HG02943 (cell line): ENCODE data around the gene TRAPPC2L.
"Not testable (repeated sequence)": the region's sequence is repeated elsewhere in the genome, so short reads cannot be mapped to it uniquely, and the experiment has no call there.

ENCODE experiments used
- ATAC-seq: cut with Tn5 transposase; IDR thresholded peaks from one replicate; pipeline ENCODE4 v1.9.1; 2021; ENCODE audit warnings: mild to moderate bottlenecking, low read depth, moderate library complexity; ENCODE audit not compliant: unreplicated experiment

The TRAPPC2L gene

GRCh38 chr16:88817785-88818574, 38.9 kb upstream of the TRAPPC2L start:
- no peak for ATAC-seq

DNA sequence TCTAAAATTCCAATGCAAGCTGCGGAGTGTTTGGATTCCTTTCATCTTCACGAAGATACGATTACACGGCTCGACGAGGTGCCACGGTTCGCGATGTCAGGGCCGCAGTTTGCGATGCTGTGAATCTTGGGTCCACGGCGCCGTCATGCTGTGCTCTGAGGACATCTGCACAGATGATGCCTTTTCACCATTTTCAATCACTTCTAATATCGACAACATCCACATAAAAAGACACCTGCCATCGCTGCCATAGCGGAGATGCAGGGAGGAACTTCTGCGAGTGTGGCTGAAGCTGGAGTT, 38.4 kb upstream of the TRAPPC2L start:
- no peak for ATAC-seq

- ATAC-seq = no peak
These were observed 37.8 kb upstream of the TRAPPC2L start for GRCh38 chr16:88819126-88819525.

- no peak for ATAC-seq
These were observed 36.4 kb upstream of the TRAPPC2L start for GRCh38 chr16:88820385-88821025.

DNA sequence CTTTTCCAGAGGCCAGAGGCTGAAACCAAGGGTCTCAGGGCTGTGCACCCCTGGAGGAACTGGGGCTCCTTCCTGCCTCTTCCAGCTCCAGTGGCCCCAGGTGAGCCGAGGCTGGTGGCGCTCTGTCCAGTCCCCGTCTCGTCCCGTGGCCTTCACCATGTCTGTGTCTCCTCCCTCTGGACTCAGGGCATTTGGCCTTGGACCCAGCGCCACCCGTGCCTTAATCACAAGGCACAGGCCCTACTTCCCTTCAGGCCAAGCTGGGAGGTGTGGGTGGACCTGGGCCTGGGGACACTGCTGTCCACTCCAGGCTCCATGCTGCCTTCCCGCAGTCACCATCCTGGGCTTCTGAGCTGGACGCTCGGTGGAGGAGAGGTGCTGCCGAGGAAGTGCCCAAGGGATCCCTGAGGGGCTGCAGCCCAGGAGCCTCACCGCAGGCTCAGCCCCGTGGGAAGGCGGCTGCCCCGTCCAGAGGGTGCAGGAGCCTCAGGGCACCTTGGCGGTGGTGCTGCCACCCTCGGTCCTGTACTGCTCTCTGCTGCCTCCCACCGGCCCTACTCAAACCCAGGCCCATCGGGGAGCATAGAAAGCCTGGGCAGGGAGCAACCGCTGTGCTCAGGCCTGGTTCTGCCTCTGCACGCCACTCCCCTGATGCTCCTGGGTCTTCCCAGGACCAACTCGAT, 35.6 kb upstream of the TRAPPC2L start:
- no peak for ATAC-seq

GRCh38 chr16:88822281-88823040, 34.5 kb upstream of the TRAPPC2L start:
- no peak for ATAC-seq

DNA sequence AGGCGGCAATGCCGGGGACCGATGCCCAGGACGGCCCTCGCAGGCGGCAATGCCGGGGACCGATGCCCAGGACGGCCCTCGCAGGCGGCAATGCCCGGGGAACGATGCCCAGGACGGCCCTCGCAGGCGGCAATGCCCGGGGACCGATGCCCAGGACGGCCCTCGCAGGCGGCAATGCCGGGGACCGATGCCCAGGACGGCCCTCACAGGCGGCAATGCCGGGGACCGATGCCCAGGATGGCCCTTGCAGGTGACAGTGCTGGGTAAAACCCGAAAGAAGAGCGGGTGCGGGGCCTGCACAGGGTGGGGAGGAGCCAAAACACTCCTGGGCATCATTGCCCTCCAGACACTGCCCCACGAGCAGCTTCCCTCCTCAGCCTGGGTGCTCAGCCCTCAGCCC, 33.3 kb upstream of the TRAPPC2L start:
- not testable (repeated sequence) for ATAC-seq

GRCh38 chr16:88824256-88825077, 32.5 kb upstream of the TRAPPC2L start:
- no peak for ATAC-seq

GRCh38 chr16:88825146-88825545, 31.8 kb upstream of the TRAPPC2L start:
- no peak for ATAC-seq

- no peak for ATAC-seq
These were observed 30.7 kb upstream of the TRAPPC2L start for GRCh38 chr16:88826070-88826840.

GRCh38 chr16:88827727-88828126, 29.2 kb upstream of the TRAPPC2L start:
- ATAC-seq = no peak

- no peak for ATAC-seq
These were observed 28.2 kb upstream of the TRAPPC2L start for GRCh38 chr16:88828711-88829110.

- no peak for ATAC-seq
These were observed 26.7 kb upstream of the TRAPPC2L start for GRCh38 chr16:88830258-88830657.

DNA sequence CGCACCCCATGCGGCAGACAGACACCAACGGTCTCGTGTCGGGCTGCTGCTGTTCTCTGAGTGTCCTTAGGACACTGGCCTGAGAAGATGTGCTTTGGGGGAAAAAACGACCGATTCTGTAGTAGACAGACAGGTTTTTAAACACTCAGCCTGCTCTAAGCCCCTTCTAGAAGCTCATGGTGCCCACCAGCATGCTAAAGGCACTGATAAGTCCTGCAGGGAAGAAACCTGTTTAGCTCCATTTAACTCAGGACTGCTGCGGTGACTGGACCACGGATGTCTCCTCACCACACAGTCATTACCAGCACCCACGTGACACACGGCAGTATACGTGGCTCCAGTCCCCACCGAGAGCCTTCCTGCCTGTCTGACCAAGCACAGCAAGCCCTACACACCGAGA, 26.1 kb upstream of the TRAPPC2L start:
- ATAC-seq = no peak

DNA sequence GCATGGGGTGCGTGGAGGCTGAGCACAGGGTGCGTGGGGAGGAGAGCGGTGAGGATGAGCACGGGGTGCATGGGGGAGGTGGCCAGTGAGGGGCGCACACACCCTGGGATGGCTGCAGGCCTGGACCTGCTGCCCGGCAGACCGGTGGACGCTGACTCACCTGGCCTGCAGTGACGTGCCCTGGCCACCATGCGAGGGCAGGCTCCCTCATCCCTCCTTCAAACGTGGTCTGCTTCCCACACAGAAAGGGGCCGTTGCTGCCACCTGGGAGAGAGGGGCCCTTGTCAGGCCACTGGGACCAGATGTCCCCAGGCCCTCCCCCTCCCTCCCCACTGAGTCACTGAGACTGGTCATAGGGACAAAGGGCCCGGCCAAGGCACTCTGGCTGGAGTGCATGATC, 25.1 kb upstream of the TRAPPC2L start:
- no peak for ATAC-seq

- ATAC-seq = no peak
These were observed 23.8 kb upstream of the TRAPPC2L start for GRCh38 chr16:88833086-88833485.

DNA sequence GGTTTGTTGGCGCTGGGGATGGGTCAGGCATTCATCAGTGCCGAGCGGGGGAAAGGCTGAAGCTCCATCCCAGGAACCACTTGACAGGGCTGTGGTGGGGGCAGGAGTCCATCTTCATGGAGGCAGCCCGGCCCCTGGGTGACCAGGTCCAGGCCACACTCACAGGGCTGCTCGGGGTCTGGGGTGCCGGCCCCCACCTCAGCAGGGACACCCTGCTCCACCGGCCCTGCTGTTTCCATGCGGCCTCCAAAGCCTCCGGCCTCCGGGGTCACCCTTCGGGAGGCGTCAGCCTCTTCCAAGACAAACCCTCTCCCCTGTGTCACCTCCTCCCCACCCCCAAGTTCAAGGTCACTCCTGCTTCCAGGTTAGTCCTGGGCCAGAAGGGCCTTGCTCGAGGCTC, 22.3 kb upstream of the TRAPPC2L start:
- no peak for ATAC-seq

GRCh38 chr16:88835383-88835782, 21.5 kb upstream of the TRAPPC2L start:
- no peak for ATAC-seq

DNA sequence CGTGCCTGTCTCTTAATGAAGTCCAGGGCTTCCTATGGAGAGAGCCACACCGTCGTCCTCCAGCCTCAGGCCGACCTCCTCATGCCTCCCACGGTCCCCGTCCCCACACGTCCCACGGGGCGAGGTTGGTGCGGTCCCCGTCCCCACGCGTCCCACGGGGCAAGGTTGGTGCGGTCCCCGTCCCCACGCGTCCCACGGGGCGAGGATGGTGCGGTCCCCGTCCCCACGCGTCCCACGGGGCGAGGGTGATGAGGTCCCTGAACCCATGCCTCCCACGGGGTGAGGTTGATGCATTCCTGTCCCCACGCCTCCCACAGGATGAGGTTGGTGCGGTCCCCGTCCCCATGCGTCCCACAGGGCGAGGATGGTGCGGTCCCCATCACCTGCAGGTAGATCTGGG, 21.1 kb upstream of the TRAPPC2L start:
- no peak for ATAC-seq
